Thyroid gland (tissue), 4 donors: ENCODE data around the gene KIDINS220.

ENCODE experiments used
- POLR2A ChIP-seq, 2 donors: fragments of 450-650 bp; IDR thresholded peaks; one replicate each; pipeline ENCODE4 v1.6.1; 2017; ENCODE audit warnings: antibody characterized with exemption in 2 of 2, mild to moderate bottlenecking in 2 of 2, moderate library complexity in 1 of 2
- TF ChIP-seq, protein P1 (sequence below), 6 experiments: fragments of 200-600 bp in 3 of 6; fragments of 450-650 bp in 3 of 6; sonication (generic) in 3 of 6; IDR thresholded peaks; one replicate each; pipeline ENCODE4 v1.5.1; 2016 to 2019; ENCODE audit warnings: antibody characterized with exemption in 6 of 6, mild to moderate bottlenecking in 2 of 6, inconsistent platforms in 1 of 6, moderate library complexity in 1 of 6

- TF ChIP-seq, protein P1, sequence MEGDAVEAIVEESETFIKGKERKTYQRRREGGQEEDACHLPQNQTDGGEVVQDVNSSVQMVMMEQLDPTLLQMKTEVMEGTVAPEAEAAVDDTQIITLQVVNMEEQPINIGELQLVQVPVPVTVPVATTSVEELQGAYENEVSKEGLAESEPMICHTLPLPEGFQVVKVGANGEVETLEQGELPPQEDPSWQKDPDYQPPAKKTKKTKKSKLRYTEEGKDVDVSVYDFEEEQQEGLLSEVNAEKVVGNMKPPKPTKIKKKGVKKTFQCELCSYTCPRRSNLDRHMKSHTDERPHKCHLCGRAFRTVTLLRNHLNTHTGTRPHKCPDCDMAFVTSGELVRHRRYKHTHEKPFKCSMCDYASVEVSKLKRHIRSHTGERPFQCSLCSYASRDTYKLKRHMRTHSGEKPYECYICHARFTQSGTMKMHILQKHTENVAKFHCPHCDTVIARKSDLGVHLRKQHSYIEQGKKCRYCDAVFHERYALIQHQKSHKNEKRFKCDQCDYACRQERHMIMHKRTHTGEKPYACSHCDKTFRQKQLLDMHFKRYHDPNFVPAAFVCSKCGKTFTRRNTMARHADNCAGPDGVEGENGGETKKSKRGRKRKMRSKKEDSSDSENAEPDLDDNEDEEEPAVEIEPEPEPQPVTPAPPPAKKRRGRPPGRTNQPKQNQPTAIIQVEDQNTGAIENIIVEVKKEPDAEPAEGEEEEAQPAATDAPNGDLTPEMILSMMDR (IDR thresholded peaks at IDR 0.05): no peak
- no peak for TF ChIP-seq POLR2A (IDR thresholded peaks at IDR 0.05)
These were observed 3.6 kb downstream of the KIDINS220 start for GRCh38 chr2:8833853-8834252.
